ENCODE results near the gene PTCH1.

PTCH1 gene

DNA sequence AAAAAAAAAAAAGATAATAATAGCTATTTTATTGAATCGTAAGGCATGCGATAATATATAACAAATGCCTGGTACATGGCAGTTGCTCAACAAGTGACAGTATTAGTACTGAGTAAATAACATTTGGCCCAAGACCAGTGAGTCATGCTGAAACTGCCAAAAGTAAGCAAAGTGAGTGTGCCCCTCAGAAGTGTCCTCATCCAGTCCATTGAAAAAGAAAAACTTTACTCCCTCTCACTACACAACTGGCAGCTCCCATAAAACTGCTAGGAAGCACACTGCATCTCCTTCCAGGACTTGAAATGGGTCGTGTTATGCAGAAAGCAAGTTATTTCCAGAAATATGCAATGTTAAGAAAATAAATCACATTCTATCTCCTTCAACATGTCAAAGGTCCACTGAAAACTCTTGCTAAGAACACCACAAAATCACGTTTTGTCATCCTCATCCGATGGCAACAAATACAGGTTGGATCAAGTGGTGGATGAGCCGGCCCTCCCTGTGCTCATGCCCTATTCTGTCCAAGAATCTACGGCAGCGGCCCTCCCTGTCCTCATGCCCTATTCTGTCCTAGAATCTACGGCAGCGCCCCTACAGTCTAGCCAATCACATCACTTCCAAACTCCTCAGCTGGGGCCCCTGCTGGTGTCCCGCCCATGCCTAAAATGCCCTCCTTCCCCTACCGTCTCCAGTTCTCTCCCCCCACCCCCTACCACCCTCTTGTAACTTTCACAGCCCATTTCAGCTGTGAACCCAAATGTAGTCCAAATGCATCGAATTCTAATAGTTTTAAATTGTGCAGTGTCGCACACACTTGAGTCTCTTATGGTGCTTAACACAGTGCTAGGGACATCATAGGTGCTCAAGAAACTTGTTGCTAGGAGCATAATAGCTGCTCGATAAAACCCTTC, 12.5 kb downstream of the PTCH1 start:
- Histone ChIP-seq H2BK120ac (ENCODE audit: insufficient read depth, low read length, poor library complexity) (no peak overlapping the region), H3K4me1 (ENCODE audit: control insufficient read depth in 1 of 2, insufficient read depth in 2 of 2, low read length in 2 of 2) (peaks cover 12 to 14% of the 10 kb centered on the region in 2 experiments), H2BK12ac (ENCODE audit: low read length) (no peak overlapping the region), H3K4me3 (ENCODE audit: low read depth, low read length) (no peak overlapping the region), H4K8ac (ENCODE audit: low read depth, low read length) (no peak overlapping the region), H3K18ac (ENCODE audit: low read length) (no peak overlapping the region), H3K14ac (ENCODE audit: low read length) (no peak overlapping the region), H3K36me3 (ENCODE audit: control insufficient read depth in 1 of 2, insufficient read depth in 2 of 2, low read length in 2 of 2) (peaks cover 5 to 7% of the 10 kb centered on the region in 2 experiments), H2AFZ (ENCODE audit: insufficient read depth, low read length, poor library complexity) (no peak overlapping the region), H3K9ac (ENCODE audit: low read length) (no peak overlapping the region), H3K79me2 (ENCODE audit: control insufficient read depth, insufficient read depth, low read length, poor library complexity) (peaks cover 27% of the 10 kb centered on the region), H3K23ac (ENCODE audit: low read length) (no peak overlapping the region), H4K91ac (ENCODE audit: low read depth, low read length) (no peak overlapping the region), H3K4me2 (ENCODE audit: low read length) (no peak overlapping the region), H3K27me3 (ENCODE audit: insufficient read depth, low read length) (no peaks in the 10 kb centered on the region), H2AK5ac (ENCODE audit: low read length) (no peak overlapping the region), H3K79me1 (ENCODE audit: low read length) (peaks cover 30% of the 10 kb centered on the region), H3K4ac (ENCODE audit: low read depth, low read length) (peak overlapping the region; percentile 41), H3K9me3 (ENCODE audit: insufficient read depth, low read depth, low read length) (no peaks in the 10 kb centered on the region), H2BK5ac (ENCODE audit: low read depth, low read length, poor library complexity) (no peak overlapping the region), H3K27ac (ENCODE audit: low read depth, low read length) (no peak overlapping the region), H4K12ac (ENCODE audit: low read depth, low read length) (no peak overlapping the region)
- DNase-seq: no peak
- WGBS (ENCODE audit: extremely low coverage, insufficient coverage, insufficient read length): no CpG with 5 or more reads among the region's 15 CpGs

GRCh38 chr9:95503369-95503768, 13.4 kb downstream of the PTCH1 start:
- Histone ChIP-seq H4K12ac (ENCODE audit: low read depth, low read length) (no peak overlapping the region), H3K4ac (ENCODE audit: low read depth, low read length) (no peak overlapping the region), H3K23ac (ENCODE audit: low read length) (no peak overlapping the region), H2BK120ac (ENCODE audit: insufficient read depth, low read length, poor library complexity) (no peak overlapping the region), H2AFZ (ENCODE audit: insufficient read depth, low read length, poor library complexity) (no peak overlapping the region), H3K27me3 (ENCODE audit: insufficient read depth, low read length) (no peaks in the 10 kb centered on the region), H3K79me2 (ENCODE audit: control insufficient read depth, insufficient read depth, low read length, poor library complexity) (peaks cover 23% of the 10 kb centered on the region), H3K4me3 (ENCODE audit: low read depth, low read length) (no peak overlapping the region), H2BK5ac (ENCODE audit: low read depth, low read length, poor library complexity) (no peak overlapping the region), H3K18ac (ENCODE audit: low read length) (no peak overlapping the region), H3K79me1 (ENCODE audit: low read length) (peaks cover 25% of the 10 kb centered on the region), H3K4me1 (ENCODE audit: control insufficient read depth in 1 of 2, insufficient read depth in 2 of 2, low read length in 2 of 2) (peaks cover 14 to 15% of the 10 kb centered on the region in 2 experiments), H3K36me3 (ENCODE audit: control insufficient read depth in 1 of 2, insufficient read depth in 2 of 2, low read length in 2 of 2) (peaks cover 5 to 7% of the 10 kb centered on the region in 2 experiments), H4K8ac (ENCODE audit: low read depth, low read length) (no peak overlapping the region), H4K91ac (ENCODE audit: low read depth, low read length) (no peak overlapping the region), H3K9me3 (ENCODE audit: insufficient read depth, low read depth, low read length) (no peaks in the 10 kb centered on the region), H3K14ac (ENCODE audit: low read length) (no peak overlapping the region), H3K4me2 (ENCODE audit: low read length) (no peak overlapping the region), H3K9ac (ENCODE audit: low read length) (no peak overlapping the region), H3K27ac (ENCODE audit: low read depth, low read length) (no peak overlapping the region), H2AK5ac (ENCODE audit: low read length) (no peak overlapping the region), H2BK12ac (ENCODE audit: low read length) (no peak overlapping the region)
- no CpG with 5 or more reads among the region's 6 CpGs for WGBS (ENCODE audit: extremely low coverage, insufficient coverage, insufficient read length)
- no peak for DNase-seq

DNA sequence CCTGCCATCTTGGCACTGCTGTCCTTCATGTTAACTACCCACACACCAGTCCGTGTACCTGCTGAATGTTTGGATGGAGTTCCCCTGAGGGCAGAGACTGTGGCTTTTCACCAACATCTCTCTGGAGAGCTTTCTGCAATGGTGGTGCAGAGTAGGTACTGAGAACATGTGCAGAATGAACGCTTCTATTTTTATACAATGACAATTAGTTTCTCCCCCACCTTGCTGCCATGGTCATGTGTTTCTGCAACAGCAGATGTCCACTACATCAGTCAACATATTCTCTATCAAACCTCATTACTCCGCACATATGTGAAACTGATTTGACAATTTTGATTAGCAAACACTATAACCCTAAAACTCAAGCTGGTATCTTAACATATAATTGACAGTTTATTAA, 14.5 kb downstream of the PTCH1 start:
- no peaks in the 10 kb centered on the region for H3K27me3 ChIP-seq (ENCODE audit: insufficient read depth, low read length)
- H3K23ac ChIP-seq (ENCODE audit: low read length): no peak overlapping the region
- no peak overlapping the region for H3K4me2 ChIP-seq (ENCODE audit: low read length)
- peak overlapping the region; percentile 8 for H3K18ac ChIP-seq (ENCODE audit: low read length)
- H3K4me1 ChIP-seq (ENCODE audit: control insufficient read depth in 1 of 2, insufficient read depth in 2 of 2, low read length in 2 of 2): peaks cover 16 to 19% of the 10 kb centered on the region in 2 experiments
- no CpG with 5 or more reads among the region's 3 CpGs for WGBS (ENCODE audit: extremely low coverage, insufficient coverage, insufficient read length)
- no peak overlapping the region for H3K27ac ChIP-seq (ENCODE audit: low read depth, low read length)
- H4K12ac ChIP-seq (ENCODE audit: low read depth, low read length): no peak overlapping the region
- no peak overlapping the region for H3K4me3 ChIP-seq (ENCODE audit: low read depth, low read length)
- peaks cover 16% of the 10 kb centered on the region for H3K79me2 ChIP-seq (ENCODE audit: control insufficient read depth, insufficient read depth, low read length, poor library complexity)
- no peak overlapping the region for H4K8ac ChIP-seq (ENCODE audit: low read depth, low read length)
- no peak overlapping the region for H2BK5ac ChIP-seq (ENCODE audit: low read depth, low read length, poor library complexity)
- no peak for DNase-seq
- H3K9ac ChIP-seq (ENCODE audit: low read length): no peak overlapping the region
- no peak overlapping the region for H3K4ac ChIP-seq (ENCODE audit: low read depth, low read length)
- H2AFZ ChIP-seq (ENCODE audit: insufficient read depth, low read length, poor library complexity): no peak overlapping the region
- H2BK12ac ChIP-seq (ENCODE audit: low read length): no peak overlapping the region
- H2BK120ac ChIP-seq (ENCODE audit: insufficient read depth, low read length, poor library complexity): no peak overlapping the region
- H3K36me3 ChIP-seq (ENCODE audit: control insufficient read depth in 1 of 2, insufficient read depth in 2 of 2, low read length in 2 of 2): peaks cover 5 to 9% of the 10 kb centered on the region in 2 experiments
- H3K79me1 ChIP-seq (ENCODE audit: low read length): peaks cover 14% of the 10 kb centered on the region
- no peak overlapping the region for H4K91ac ChIP-seq (ENCODE audit: low read depth, low read length)
- H2AK5ac ChIP-seq (ENCODE audit: low read length): no peak overlapping the region
- no peaks in the 10 kb centered on the region for H3K9me3 ChIP-seq (ENCODE audit: insufficient read depth, low read depth, low read length)
- no peak overlapping the region for H3K14ac ChIP-seq (ENCODE audit: low read length)

GRCh38 chr9:95499847-95500246, 16.9 kb downstream of the PTCH1 start:
- no peak overlapping the region for H3K4me2 ChIP-seq (ENCODE audit: low read length)
- H3K27ac ChIP-seq (ENCODE audit: low read depth, low read length): no peak overlapping the region
- H2AK5ac ChIP-seq (ENCODE audit: low read length): no peak overlapping the region
- H3K9ac ChIP-seq (ENCODE audit: low read length): no peak overlapping the region
- no peak overlapping the region for H3K23ac ChIP-seq (ENCODE audit: low read length)
- H3K14ac ChIP-seq (ENCODE audit: low read length): no peak overlapping the region
- H4K12ac ChIP-seq (ENCODE audit: low read depth, low read length): no peak overlapping the region
- no peak overlapping the region for H3K18ac ChIP-seq (ENCODE audit: low read length)
- no peak overlapping the region for H4K91ac ChIP-seq (ENCODE audit: low read depth, low read length)
- H4K8ac ChIP-seq (ENCODE audit: low read depth, low read length): no peak overlapping the region
- H2BK5ac ChIP-seq (ENCODE audit: low read depth, low read length, poor library complexity): no peak overlapping the region
- no peak overlapping the region for H2BK12ac ChIP-seq (ENCODE audit: low read length)
- H3K79me2 ChIP-seq (ENCODE audit: control insufficient read depth, insufficient read depth, low read length, poor library complexity): peaks cover 4% of the 10 kb centered on the region
- no CpG with 5 or more reads among the region's 9 CpGs for WGBS (ENCODE audit: extremely low coverage, insufficient coverage, insufficient read length)
- no peaks in the 10 kb centered on the region for H3K27me3 ChIP-seq (ENCODE audit: insufficient read depth, low read length)
- peaks cover 7 to 15% of the 10 kb centered on the region in 2 experiments for H3K36me3 ChIP-seq (ENCODE audit: control insufficient read depth in 1 of 2, insufficient read depth in 2 of 2, low read length in 2 of 2)
- H3K4me3 ChIP-seq (ENCODE audit: low read depth, low read length): no peak overlapping the region
- H3K9me3 ChIP-seq (ENCODE audit: insufficient read depth, low read depth, low read length): no peaks in the 10 kb centered on the region
- H2BK120ac ChIP-seq (ENCODE audit: insufficient read depth, low read length, poor library complexity): no peak overlapping the region
- peaks cover 16 to 22% of the 10 kb centered on the region in 2 experiments for H3K4me1 ChIP-seq (ENCODE audit: control insufficient read depth in 1 of 2, insufficient read depth in 2 of 2, low read length in 2 of 2)
- no peak for DNase-seq
- H2AFZ ChIP-seq (ENCODE audit: insufficient read depth, low read length, poor library complexity): no peak overlapping the region
- H3K4ac ChIP-seq (ENCODE audit: low read depth, low read length): no peak overlapping the region
- no peaks in the 10 kb centered on the region for H3K79me1 ChIP-seq (ENCODE audit: low read length)

Data from trophoblast cell (in vitro differentiated cells and primary cell).